ENCODE results near the gene TSEN34.
A peak's percentile ranks its signal among the peaks of the same experiment; 100 is the strongest.

Gene TSEN34

GRCh38 chr19:54191011-54191810, at the start of gene TSEN34:
Gene TSEN34, plus strand, starts transcription at chr19:54191308. Its CDS starts 57 bp downstream, at chr19:54191365.
- DNase-seq = peak; percentile 95

GRCh38 chr19:54141356-54141755, 49.8 kb upstream of the TSEN34 start:
- DNase-seq = no peak

- no peak for DNase-seq
These were observed 48.8 kb upstream of the TSEN34 start for GRCh38 chr19:54142166-54142780.

- no peak for DNase-seq
These were observed 45.5 kb upstream of the TSEN34 start for GRCh38 chr19:54145541-54146158.

- no peak for DNase-seq
These were observed 43.4 kb upstream of the TSEN34 start for GRCh38 chr19:54147676-54148075.

- no peak for DNase-seq
These were observed 43.0 kb upstream of the TSEN34 start for GRCh38 chr19:54148158-54148557.

- DNase-seq = no peak
These were observed 41.9 kb upstream of the TSEN34 start for GRCh38 chr19:54149021-54149812.

- DNase-seq = no peak
These were observed 39.6 kb upstream of the TSEN34 start for GRCh38 chr19:54151362-54152035.

- no peak for DNase-seq
These were observed 38.8 kb upstream of the TSEN34 start for GRCh38 chr19:54152267-54152666.

- DNase-seq = no peak
These were observed 38.1 kb upstream of the TSEN34 start for GRCh38 chr19:54152878-54153524.

GRCh38 chr19:54153731-54154326, 37.3 kb upstream of the TSEN34 start:
- DNase-seq = no peak

GRCh38 chr19:54154603-54155345, 36.3 kb upstream of the TSEN34 start:
- peak; percentile 72 for DNase-seq

- no peak for DNase-seq
These were observed 35.4 kb upstream of the TSEN34 start for GRCh38 chr19:54155694-54156093.

- DNase-seq = no peak
These were observed 34.6 kb upstream of the TSEN34 start for GRCh38 chr19:54156490-54156889.

GRCh38 chr19:54156953-54157352, 34.2 kb upstream of the TSEN34 start:
- DNase-seq = no peak

GRCh38 chr19:54158812-54159351, 32.2 kb upstream of the TSEN34 start:
- DNase-seq = peak; percentile 77

GRCh38 chr19:54159352-54160181, 31.5 kb upstream of the TSEN34 start, which contains the start of gene LENG1:
Gene LENG1, minus strand, starts transcription at chr19:54159721. Its CDS starts 26 bp downstream, at chr19:54159695.
- DNase-seq = peak; percentile 99

- no peak for DNase-seq
These were observed 30.8 kb upstream of the TSEN34 start for GRCh38 chr19:54160182-54160811.

- no peak for DNase-seq
These were observed 30.3 kb upstream of the TSEN34 start for GRCh38 chr19:54160854-54161253.

Data from activated effector memory CD4-positive, alpha-beta T cell treated with anti-CD3 and anti-CD28 coated beads, Interleukin-2, amount 50 U/mL, for 16 hours (primary cell).